HCT116 (cell line): ENCODE results near the gene PYCR2. TPM values are rescaled to one million over a fixed set of nuclear protein-coding genes. Genes with fewer than 3 reads are reported as not detected.

Source experiments
- ATAC-seq: fragments of 200-7000 bp; cut with Tn5 transposase; 2 replicates; pipeline ENCODE4 v1.9.1; 2020; ENCODE audit warnings: mild to moderate bottlenecking, moderate library complexity
- BruUV-seq: library from RNA; stranded (reverse); fragments of 400-500 nt; replicated peaks from 2 replicates; lab custom pipeline; 2021; lab: Mats Ljungman, UMichigan
- CTCF ChIA-PET: fragments of 300-600 bp; sonication (Branson Sonifier 250); formaldehyde crosslinking; loops from one replicate; lab custom pipeline; 2021; ENCODE audit warnings: antibody characterized with exemption; lab: Charles Lee
- POLR2A ChIA-PET: fragments of 300-600, 350-600 bp; sonication (Branson Sonifier 250); formaldehyde crosslinking; loops from one replicate; lab custom pipeline; 2021; ENCODE audit warnings: antibody characterized with exemption; lab: Charles Lee
- RAD21 ChIA-PET, 2 experiments: fragments of 300-600 bp; sonication (Branson Sonifier 250); formaldehyde crosslinking; loops; one replicate each; lab custom pipeline; 2023; ENCODE audit warnings: low total read pairs in 2 of 2; ENCODE audit not compliant: uncharacterized antibody in 2 of 2, unreplicated experiment in 2 of 2, low non-redundant PET in 1 of 2; lab: Charles Lee
- DNase-seq: peaks from one replicate; pipeline ENCODE4 v3.0.0-alpha.2; 2010; ENCODE audit warnings: low read depth, low spot score
- H2AFZ ChIP-seq: fragments of 200-600 bp; shearing (Covaris generic), sonication (generic); 2 replicates; pipeline ENCODE4 v1.6.1; 2017; ENCODE audit warnings: low read depth, mixed run types, mixed read lengths, antibody characterized with exemption, low read length; ENCODE audit not compliant: poor library complexity, severe bottlenecking
- H3K27ac ChIP-seq: 2 replicates; pipeline ENCODE4 v1.5.1; 2012; ENCODE audit warnings: low read depth, low read length
- H3K27me3 ChIP-seq: fragments of 200-600 bp; sonication (generic); 2 replicates; pipeline ENCODE4 v1.6.1; 2016; ENCODE audit warnings: mixed run types, low read length, mixed read lengths; ENCODE audit not compliant: insufficient read depth
- H3K36me3 ChIP-seq, 2 experiments: fragments of 200-500 bp in 1 of 2; fragments of 200-600 bp in 1 of 2; sonication (Bioruptor generic) in 1 of 2; sonication (generic) in 1 of 2; 2 replicates each; pipeline versions ENCODE4 v1.5.1 to v1.6.1; 2014 to 2016; ENCODE audit warnings: low read length in 2 of 2, inconsistent platforms in 1 of 2, mixed read lengths in 1 of 2, mixed run types in 1 of 2; ENCODE audit not compliant: insufficient read depth in 2 of 2, control insufficient read depth in 1 of 2
- H3K4me1 ChIP-seq, 2 experiments: fragments of 200-600 bp in 1 of 2; sonication (generic) in 1 of 2; 2 replicates each; pipeline versions ENCODE4 v1.5.1 to v1.6.1; 2012 to 2017; ENCODE audit warnings: low read length in 2 of 2, inconsistent platforms in 1 of 2, mild to moderate bottlenecking in 1 of 2, mixed read lengths in 1 of 2, mixed run types in 1 of 2, moderate library complexity in 1 of 2; ENCODE audit not compliant: insufficient read depth in 2 of 2, control insufficient read depth in 1 of 2
- H3K4me2 ChIP-seq: fragments of 200-600 bp; sonication (generic); 2 replicates; pipeline ENCODE4 v1.6.1; 2017; ENCODE audit warnings: mixed run types, low read length, mixed read lengths
- H3K4me3 ChIP-seq, 2 experiments: fragments of 200-600 bp in 1 of 2; sonication (generic) in 1 of 2; replicated peaks in 1 of 2; 2 replicates each; pipeline ENCODE4 v1.5.1; 2011 to 2016; ENCODE audit warnings: low read length in 2 of 2, control low read depth in 1 of 2, low read depth in 1 of 2, mild to moderate bottlenecking in 1 of 2, mixed read lengths in 1 of 2, mixed run types in 1 of 2
- H3K79me2 ChIP-seq: fragments of 200-600 bp; sonication (generic); 2 replicates; pipeline ENCODE4 v1.6.1; 2017; ENCODE audit warnings: mild to moderate bottlenecking, mixed run types, low read length, moderate library complexity, mixed read lengths; ENCODE audit not compliant: insufficient read depth
- H3K9ac ChIP-seq: fragments of 200-600 bp; sonication (generic); 2 replicates; pipeline ENCODE4 v1.6.1; 2016; ENCODE audit warnings: low read length, mixed read lengths
- H3K9me2 ChIP-seq: fragments of 200-600 bp; sonication (generic), shearing (Covaris generic); 2 replicates; pipeline ENCODE4 v1.6.1; 2017; ENCODE audit warnings: mixed run types, mild to moderate bottlenecking, moderate library complexity; ENCODE audit not compliant: insufficient read depth
- H3K9me3 ChIP-seq, 2 experiments: fragments of 200-500 bp in 1 of 2; fragments of 200-600 bp in 1 of 2; sonication (Bioruptor generic) in 1 of 2; sonication (generic) in 1 of 2; 2 replicates each; pipeline ENCODE4 v1.6.1; 2014 to 2017; ENCODE audit warnings: low read length in 2 of 2, mixed read lengths in 2 of 2, inconsistent platforms in 1 of 2, low read depth in 1 of 2, mild to moderate bottlenecking in 1 of 2, mixed run types in 1 of 2, moderate library complexity in 1 of 2; ENCODE audit not compliant: control insufficient read depth in 1 of 2, insufficient read depth in 1 of 2
- H4K20me1 ChIP-seq: fragments of 200-600 bp; sonication (generic), shearing (Covaris generic); 2 replicates; pipeline ENCODE4 v1.6.1; 2017; ENCODE audit warnings: mixed run types, mild to moderate bottlenecking, moderate library complexity; ENCODE audit not compliant: insufficient read depth
- ATF3 ChIP-seq: IDR thresholded peaks from 2 replicates; pipeline ENCODE4 v1.6.1; 2012
- CBX3 ChIP-seq: IDR thresholded peaks from 2 replicates; pipeline ENCODE4 v1.6.1; 2012; ENCODE audit warnings: low read depth
- CTCF ChIP-seq, 3 experiments: fragments of 200-600 bp in 1 of 3; sonication (generic) in 1 of 3; IDR thresholded peaks in 2 of 3; conservative IDR thresholded peaks in 1 of 3; 2 replicates each; pipeline ENCODE4 v1.5.1; 2012 to 2017; ENCODE audit warnings: low read depth in 2 of 3, low read length in 2 of 3, antibody characterized with exemption in 1 of 3, borderline replicate concordance in 1 of 3, control low read depth in 1 of 3, mild to moderate bottlenecking in 1 of 3, mixed read lengths in 1 of 3, mixed run types in 1 of 3, moderate library complexity in 1 of 3; ENCODE audit not compliant: insufficient read depth in 1 of 3
- ELF1 ChIP-seq: IDR thresholded peaks from 2 replicates; pipeline ENCODE4 v1.6.1; 2012; ENCODE audit warnings: low read depth, borderline replicate concordance
- EZH2 ChIP-seq: fragments of 200-600 bp; sonication (generic); IDR thresholded peaks from 2 replicates; pipeline ENCODE4 v1.6.1; 2017; ENCODE audit warnings: antibody characterized with exemption, mixed run types
- FOSL1 ChIP-seq: IDR thresholded peaks from 2 replicates; pipeline ENCODE4 v1.6.1; 2012; ENCODE audit warnings: low read depth
- JUND ChIP-seq: IDR thresholded peaks from 2 replicates; pipeline ENCODE4 v1.6.1; 2012
- MAX ChIP-seq: IDR thresholded peaks from 2 replicates; pipeline ENCODE4 v1.6.1; 2012
- POLR2A ChIP-seq: IDR thresholded peaks from 2 replicates; pipeline ENCODE4 v1.7.0; 2011; ENCODE audit warnings: borderline replicate concordance; ENCODE audit not compliant: insufficient read depth, insufficient read length; ENCODE audit errors: extremely low read depth
- POLR2AphosphoS5 ChIP-seq: IDR thresholded peaks from 2 replicates; pipeline ENCODE4 v1.6.1; 2011; ENCODE audit warnings: mild to moderate bottlenecking, low read depth, low read length, moderate library complexity
- RAD21 ChIP-seq: IDR thresholded peaks from 2 replicates; pipeline ENCODE4 v1.6.1; 2012; ENCODE audit warnings: low read depth, mild to moderate bottlenecking
- REST ChIP-seq: IDR thresholded peaks from 2 replicates; pipeline ENCODE4 v1.6.1; 2012; ENCODE audit warnings: low read depth
- SIN3A ChIP-seq: IDR thresholded peaks from 2 replicates; pipeline ENCODE4 v1.6.1; 2012; ENCODE audit warnings: low read depth
- SP1 ChIP-seq: IDR thresholded peaks from 2 replicates; pipeline ENCODE4 v1.6.1; 2012; ENCODE audit warnings: low read depth
- SRF ChIP-seq: IDR thresholded peaks from 2 replicates; pipeline ENCODE4 v1.6.1; 2012; ENCODE audit warnings: low read depth
- TCF7L2 ChIP-seq: IDR thresholded peaks from 2 replicates; pipeline ENCODE4 v1.7.0; 2011; ENCODE audit warnings: borderline replicate concordance, inconsistent platforms; ENCODE audit not compliant: insufficient read depth, insufficient read length; ENCODE audit errors: extremely low read depth
- ZBTB33 ChIP-seq: IDR thresholded peaks from 2 replicates; pipeline ENCODE4 v1.6.1; 2011; ENCODE audit warnings: mild to moderate bottlenecking, low read length, moderate library complexity; ENCODE audit not compliant: insufficient replicate concordance; ENCODE audit errors: extremely low read depth
- intact Hi-C: fragments of 100-400 bp; cut with micrococcal nuclease; formaldehyde crosslinking; loops from 2 replicates; pipeline ENCODE4 v1.10.0; 2022
- total RNA-seq: library from RNA; stranded (reverse); gene quantifications from one replicate; pipeline ENCODE4 v1.2.1, GENCODE V29; 2021; ENCODE audit not compliant: unreplicated experiment

The PYCR2 gene
- total RNA-seq, 1 experiment from 2014 or later = 107 TPM

GRCh38 chr1:225880222-225880588 lies 43.8 kb downstream of the PYCR2 start:
- Histone ChIP-seq H3K4me2 (no peak overlapping the region), H3K79me2 (no peaks in the 10 kb centered on the region; the same call in 1 of the 2 replicates)

More at GRCh38 chr1:225880222-225880588, 43.8 kb downstream of the PYCR2 start:
- Histone ChIP-seq H3K9ac (no peak overlapping the region), H3K9me3 (no peaks in the 10 kb centered on the region), H3K36me3 (peaks cover 0 to 5% of the 10 kb centered on the region in 2 experiments; a peak in 2 of 4 replicates), H4K20me1 (no peaks in the 10 kb centered on the region), H3K27me3 (no peaks in the 10 kb centered on the region), H3K27ac (no peak overlapping the region), H3K9me2 (no peaks in the 10 kb centered on the region), H3K4me1 (peaks cover 47 to 66% of the 10 kb centered on the region in 2 experiments), H3K4me3 (no peak overlapping the region), H2AFZ (no peak overlapping the region)
- no peak for TF ChIP-seq ATF3
- TF ChIP-seq ELF1 = no peak
- no peak for TF ChIP-seq SP1
- TF ChIP-seq MAX = no peak
- no peak for TF ChIP-seq EZH2
- TF ChIP-seq REST = no peak
- no peak for TF ChIP-seq CTCF (IDR thresholded peaks at IDR 0.05 in 2 of 3, conservative IDR thresholded peaks at IDR 0.05 in 1 of 3; ENCODE audit: borderline replicate concordance in 1 of 3, insufficient read depth in 1 of 3, low read depth in 2 of 3, low read length in 2 of 3)
- no peak for TF ChIP-seq SIN3A
- no peak for TF ChIP-seq POLR2AphosphoS5
- no peak for TF ChIP-seq JUND
- TF ChIP-seq RAD21 = no peak
- TF ChIP-seq POLR2A = no peak
- no peak for TF ChIP-seq FOSL1
- no peak for TF ChIP-seq SRF
- no peak for TF ChIP-seq CBX3
- TF ChIP-seq ZBTB33 = no peak
- no peak for TF ChIP-seq TCF7L2
- intact Hi-C loops = loop anchor here (5.0 to 10.0 kb wide), 2 partner anchors 68 to 105 kb away; partner anchors contain the start of genes EPHX1 and SRP9
- DNase-seq = no peak
- CTCF ChIA-PET = no interaction called here
- no TSS peak for BruUV-seq
- ATAC-seq = no peak
- RAD21 ChIA-PET = no interaction called here
- POLR2A ChIA-PET = no interaction called here
